NB4 (cell line): ENCODE data around the gene GRAMD4.

Experiments used
- DNase-seq: peaks from one replicate; pipeline ENCODE4 v3.0.0; 2010; ENCODE audit warnings: low read depth
- H3K4me3 ChIP-seq: one replicate; pipeline ENCODE4 v1.5.1; 2011; ENCODE audit warnings: mild to moderate bottlenecking, low read depth, low read length, moderate library complexity
- CTCF ChIP-seq: IDR thresholded peaks from one replicate; pipeline ENCODE4 v1.5.1; 2012; ENCODE audit warnings: low read depth, low read length
- MAX ChIP-seq: IDR thresholded peaks from 2 replicates; pipeline ENCODE4 v1.6.1; 2011; ENCODE audit warnings: low read depth, low read length
- MYC ChIP-seq: IDR thresholded peaks from 2 replicates; pipeline ENCODE4 v1.6.1; 2011; ENCODE audit warnings: low read depth, low read length
- POLR2A ChIP-seq: IDR thresholded peaks from 2 replicates; pipeline ENCODE4 v1.6.1; 2011; ENCODE audit warnings: mild to moderate bottlenecking; ENCODE audit not compliant: insufficient read length; ENCODE audit errors: extremely low read depth

The GRAMD4 gene

GRCh38 chr22:46710806-46711205, 90.6 kb downstream of the GRAMD4 start:
- TF ChIP-seq POLR2A (no peak), CTCF (no peak), MAX (no peak), MYC (no peak)
- H3K4me3 ChIP-seq, result no peak overlapping the region
- no peak for DNase-seq

GRCh38 chr22:46712288-46712687, 92.1 kb downstream of the GRAMD4 start:
- no peak for TF ChIP-seq MAX
- TF ChIP-seq MYC, result no peak
- no peak for TF ChIP-seq CTCF
- TF ChIP-seq POLR2A, result no peak
- no peak for DNase-seq
- H3K4me3 ChIP-seq, result no peak overlapping the region

- no peak overlapping the region for H3K4me3 ChIP-seq
- DNase-seq, result no peak
- no peak for TF ChIP-seq CTCF
- no peak for TF ChIP-seq MYC
- TF ChIP-seq MAX, result no peak
- no peak for TF ChIP-seq POLR2A
Measured at GRCh38 chr22:46714550-46714949, 94.4 kb downstream of the GRAMD4 start.

- no peak for TF ChIP-seq MYC
- no peak for TF ChIP-seq CTCF
- no peak for TF ChIP-seq POLR2A
- TF ChIP-seq MAX, result no peak
- H3K4me3 ChIP-seq, result no peak overlapping the region
- DNase-seq, result no peak
Measured at GRCh38 chr22:46719921-46720320, 99.7 kb downstream of the GRAMD4 start.

- H3K4me3 ChIP-seq, result no peak overlapping the region
- DNase-seq, result no peak
- TF ChIP-seq CTCF (no peak), POLR2A (no peak), MYC (no peak), MAX (no peak)
Measured at GRCh38 chr22:46721501-46722085, 101.4 kb downstream of the GRAMD4 start.

GRCh38 chr22:46723882-46724281, 103.7 kb downstream of the GRAMD4 start:
- no peak overlapping the region for H3K4me3 ChIP-seq
- TF ChIP-seq POLR2A (no peak), CTCF (no peak), MYC (no peak), MAX (no peak)

More at GRCh38 chr22:46723882-46724281, 103.7 kb downstream of the GRAMD4 start:
- no peak for DNase-seq
